Left renal cortex interstitium (tissue), 4 donors: Measurements from ENCODE around the gene KATNAL2. TPM values are rescaled to one million over a fixed set of nuclear protein-coding genes. Genes with fewer than 3 reads are reported as not detected.

Source experiments
- DNase-seq, 4 donors: peaks; one replicate each; pipeline ENCODE4 v3.0.0-alpha.2; 2013; ENCODE audit warnings: low read depth in 4 of 4, low spot score in 2 of 4, missing footprints in 1 of 4
- polyA plus RNA-seq, 4 donors: library from polyadenylated mRNA; unstranded; fragments of 120-200 nt; gene quantifications; one replicate each; pipeline ENCODE4 v1.2.1, GENCODE V29; 2013; ENCODE audit not compliant: insufficient read length in 4 of 4

KATNAL2 gene
- polyA plus RNA-seq, 4 donors = 9.8 to 13.5 (median 11.2) TPM

DNA sequence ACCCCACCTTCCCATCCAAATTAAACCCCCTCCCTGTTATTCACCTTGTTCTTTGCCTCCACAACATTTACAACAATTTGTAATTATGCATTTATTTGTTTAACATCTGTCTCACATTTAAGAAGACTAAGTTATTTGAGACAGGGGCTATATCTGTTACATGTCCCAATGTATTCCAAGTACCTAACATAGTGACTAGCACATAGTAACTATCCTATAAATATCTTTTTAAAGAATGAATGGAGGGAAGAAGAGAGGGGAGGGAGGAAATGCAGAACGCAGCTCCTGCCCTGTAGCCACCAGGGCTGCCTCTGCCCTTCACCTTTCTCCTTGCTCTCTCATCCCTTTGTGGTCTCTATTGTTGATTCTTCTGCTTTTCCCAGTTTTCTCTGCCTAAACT, 192.3 kb downstream of the KATNAL2 start:
- no peak for DNase-seq

DNA sequence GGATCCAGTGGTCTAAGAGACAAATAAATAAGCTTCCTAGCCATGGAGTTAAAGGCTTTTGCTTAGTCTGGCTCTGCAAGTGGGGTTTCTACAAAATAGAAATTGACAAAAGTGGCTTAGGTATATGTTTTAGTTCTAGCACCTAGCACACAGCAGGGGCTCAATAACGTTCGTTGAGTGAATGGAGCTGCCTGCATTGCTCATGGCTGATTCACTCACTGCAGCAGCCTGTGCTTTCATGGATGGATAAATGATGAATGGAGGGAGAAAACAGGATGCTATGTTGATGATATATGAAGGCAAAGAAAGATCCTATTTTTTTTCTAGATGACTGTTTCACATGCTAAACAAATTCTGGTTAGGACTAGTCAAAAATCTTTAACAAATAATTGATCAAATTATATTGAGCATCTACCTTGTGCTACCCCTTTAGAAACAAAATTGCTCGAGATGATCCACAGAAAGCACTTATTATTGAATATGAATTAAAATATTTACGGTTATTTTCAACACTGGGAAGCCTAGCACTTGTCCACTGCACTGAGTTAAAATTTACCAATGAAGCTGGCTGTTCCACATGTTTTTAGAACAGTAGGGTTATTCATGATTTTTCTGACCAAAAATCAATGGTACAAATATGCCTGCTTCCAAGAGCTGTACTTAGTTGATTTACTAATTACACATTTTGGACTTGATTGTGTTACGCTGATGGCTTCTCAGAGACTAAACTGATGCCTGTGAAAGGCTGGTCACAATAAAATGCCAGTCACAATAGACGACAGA, 193.3 kb downstream of the KATNAL2 start:
- DNase-seq = no peak

DNA sequence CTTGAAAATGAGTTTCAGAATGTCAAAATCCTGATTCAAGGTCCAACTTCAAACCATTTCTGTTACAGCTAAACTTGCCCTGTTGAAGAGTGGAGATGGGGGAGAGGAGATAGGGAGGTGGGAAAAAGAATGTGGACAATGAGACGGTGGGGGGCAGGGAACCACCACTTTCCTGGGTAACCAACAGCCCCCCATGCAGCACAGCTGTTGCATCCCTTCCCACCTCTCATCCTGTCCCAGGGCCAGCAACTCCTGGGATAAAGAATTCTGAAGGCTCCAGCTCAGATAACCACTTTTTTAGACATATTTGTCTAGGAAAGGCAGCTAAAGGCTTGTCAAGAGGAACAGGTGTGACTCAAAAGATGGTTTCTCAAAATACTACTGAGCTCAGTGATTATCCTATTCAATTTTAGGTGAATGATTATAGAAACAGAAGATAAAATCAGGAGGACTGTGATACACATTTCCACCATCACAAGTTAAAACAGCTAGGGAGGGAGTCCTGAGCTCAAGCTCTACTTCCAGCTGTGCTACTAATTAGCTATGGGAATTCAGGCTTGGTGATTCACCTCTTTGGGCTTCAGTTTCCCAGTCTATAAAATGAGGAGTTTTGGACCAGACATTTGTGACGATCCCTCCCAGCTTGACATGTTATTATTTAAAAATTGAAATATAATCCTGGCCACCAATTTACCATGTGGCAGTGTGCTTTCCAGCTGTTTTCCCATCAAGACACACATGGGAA, 196.6 kb downstream of the KATNAL2 start:
- DNase-seq = no peak

DNA sequence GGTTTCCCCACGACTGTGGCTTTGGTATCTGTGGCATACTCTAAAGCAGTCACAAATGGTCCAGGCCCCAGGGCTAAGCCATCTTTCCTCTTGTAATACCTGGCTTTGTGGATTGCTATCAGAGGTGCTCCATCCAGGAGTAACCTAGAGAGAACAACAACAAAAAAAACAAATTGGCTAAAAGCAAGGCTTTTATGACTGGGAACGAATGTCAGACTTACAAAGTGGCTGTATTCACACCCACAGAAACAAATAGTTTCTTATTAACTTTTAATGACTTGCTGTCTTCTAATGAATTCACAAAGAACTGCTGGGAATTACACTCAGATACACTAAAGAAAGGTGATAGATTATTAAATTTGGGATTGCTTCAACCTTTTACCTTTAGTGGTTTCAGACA, 197.8 kb downstream of the KATNAL2 start:
- no peak for DNase-seq

DNA sequence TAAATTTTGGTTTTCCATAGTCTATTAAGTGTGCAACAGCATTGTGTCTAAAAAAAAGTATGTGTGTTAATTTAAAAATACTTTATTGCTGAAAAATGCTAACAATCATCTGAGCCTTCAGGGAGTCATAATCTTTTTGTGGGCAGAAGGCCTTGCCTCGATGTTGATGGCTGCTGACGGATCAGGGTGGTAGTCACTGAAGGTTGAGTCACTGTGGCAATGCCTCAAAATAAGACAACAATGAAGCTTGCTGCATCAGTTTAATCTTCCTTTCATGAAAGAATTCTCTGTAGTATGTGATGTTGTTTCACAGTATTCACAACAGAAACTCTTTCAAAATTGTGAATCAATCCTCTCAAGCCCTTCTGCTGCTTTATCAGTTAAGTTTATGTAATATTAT, 201.6 kb downstream of the KATNAL2 start:
- DNase-seq = no peak

DNA sequence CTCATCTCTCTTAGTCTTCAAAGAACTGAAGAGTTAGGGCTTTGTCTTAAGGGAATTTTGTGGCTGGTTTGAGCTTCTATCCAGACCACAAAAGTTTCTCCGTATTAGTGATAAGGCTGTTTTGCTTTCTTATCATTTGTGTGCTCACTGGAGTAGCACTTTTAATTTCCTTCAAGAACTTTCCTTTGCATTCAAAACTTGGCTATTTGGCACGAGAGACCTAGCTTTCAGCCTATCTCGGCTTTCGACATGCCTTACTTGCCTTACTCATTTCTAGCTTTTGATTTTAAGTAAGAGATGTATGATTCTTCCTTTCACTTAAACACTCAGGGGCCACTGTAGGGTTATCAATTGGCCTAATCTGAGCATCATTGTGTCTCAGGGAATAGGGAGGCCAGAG, 203.0 kb downstream of the KATNAL2 start:
- no peak for DNase-seq

DNA sequence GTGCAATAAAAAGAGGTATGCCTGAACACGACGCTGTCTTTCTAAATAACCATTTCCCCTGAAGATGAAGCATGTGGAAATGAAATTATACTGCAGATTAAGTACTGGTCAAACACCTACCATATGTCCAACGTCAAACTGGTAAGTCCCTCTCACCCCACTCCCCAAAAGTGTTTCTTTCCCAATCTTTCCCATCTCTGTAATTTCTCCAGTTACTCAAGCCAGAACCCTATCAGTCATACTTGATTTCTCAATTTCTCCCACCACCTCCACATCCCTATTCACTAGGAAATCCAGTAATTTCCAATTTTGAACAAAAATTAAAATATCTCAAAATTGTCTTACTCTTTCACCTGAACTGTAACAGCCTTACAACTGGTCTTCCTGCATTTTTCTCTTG, 203.7 kb downstream of the KATNAL2 start:
- no peak for DNase-seq

DNA sequence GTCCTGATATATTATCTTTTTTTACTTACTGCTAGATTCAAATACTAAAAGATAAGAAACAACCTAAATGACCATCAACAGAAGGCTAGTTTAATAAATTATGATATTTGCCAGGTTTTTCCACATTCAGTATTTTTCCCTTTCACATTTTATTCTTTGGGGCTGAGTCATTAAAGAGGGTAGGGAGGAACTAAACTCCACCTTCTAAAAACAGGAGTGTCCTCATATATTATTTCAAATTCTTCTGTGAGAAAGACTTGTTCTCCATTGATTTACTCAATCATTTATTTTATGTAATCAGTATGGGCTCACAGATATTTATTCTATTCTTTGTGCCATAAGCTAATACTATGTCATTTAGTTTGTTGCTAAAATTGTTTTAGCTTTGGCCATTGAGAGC, 223.9 kb downstream of the KATNAL2 start:
- DNase-seq = no peak

DNA sequence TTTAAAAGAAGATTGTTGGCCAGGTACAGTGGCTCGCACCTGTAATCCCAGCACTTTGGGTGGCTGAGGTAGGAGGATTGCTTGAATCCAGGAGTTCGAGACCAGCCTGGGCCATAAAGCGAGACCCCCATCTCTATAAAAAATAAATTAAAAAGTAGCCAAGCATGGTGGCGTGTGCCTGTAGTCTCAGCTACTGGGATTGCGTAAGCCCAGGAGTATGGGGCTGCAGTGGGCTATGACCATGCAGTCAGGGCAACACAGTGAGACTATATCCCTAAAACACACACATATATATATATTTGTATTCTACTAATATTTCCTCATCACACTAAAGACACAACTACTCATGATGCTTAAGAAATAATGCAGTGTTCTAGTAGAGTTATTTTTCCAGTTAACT, 225.8 kb downstream of the KATNAL2 start:
- no peak for DNase-seq

DNA sequence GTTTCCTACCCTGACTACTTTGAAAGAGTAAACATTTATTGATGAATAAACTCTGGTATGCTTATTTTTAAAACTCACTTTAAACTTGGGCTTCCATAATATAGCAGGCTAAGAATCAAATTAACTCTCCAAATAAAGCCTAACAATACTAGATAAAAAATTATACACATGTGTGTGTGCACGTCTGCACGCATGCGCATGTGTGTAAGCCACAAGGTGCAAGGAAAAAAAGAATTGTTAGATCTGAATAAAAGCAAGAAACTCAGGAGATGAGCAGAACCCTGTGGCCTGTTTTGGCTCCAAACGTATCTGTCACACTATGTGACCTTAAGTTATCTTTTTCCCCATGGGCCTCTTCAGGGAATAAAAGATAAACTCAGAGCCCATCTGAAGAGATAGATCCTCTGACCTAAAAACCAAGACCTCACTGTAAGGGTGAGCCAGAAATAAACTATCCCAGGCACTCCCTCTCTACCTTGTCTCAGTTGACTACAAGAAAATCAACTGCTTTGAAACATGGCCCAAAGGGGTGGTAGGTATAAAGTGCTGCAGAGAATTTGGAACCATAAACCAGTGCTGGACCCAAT, 226.6 kb downstream of the KATNAL2 start:
- no peak for DNase-seq

DNA sequence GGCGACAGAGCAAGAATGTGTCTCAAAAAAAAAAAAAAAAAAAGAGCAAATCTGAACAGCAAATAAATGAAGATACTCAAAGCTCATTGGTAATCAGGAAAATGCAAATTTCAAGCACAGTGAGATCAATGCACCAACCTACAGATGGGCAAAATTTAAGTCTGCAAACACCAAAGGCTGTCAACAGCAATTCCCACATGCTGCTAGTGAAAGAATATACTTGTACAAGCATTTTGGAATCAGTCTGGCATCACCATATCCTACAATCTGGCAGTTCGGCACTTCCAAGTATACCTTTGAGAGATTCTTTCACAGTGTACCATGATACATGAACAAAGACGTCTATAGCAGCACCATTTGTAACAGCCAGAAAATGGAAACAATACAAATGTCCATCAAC, 228.8 kb downstream of the KATNAL2 start:
- no peak for DNase-seq

DNA sequence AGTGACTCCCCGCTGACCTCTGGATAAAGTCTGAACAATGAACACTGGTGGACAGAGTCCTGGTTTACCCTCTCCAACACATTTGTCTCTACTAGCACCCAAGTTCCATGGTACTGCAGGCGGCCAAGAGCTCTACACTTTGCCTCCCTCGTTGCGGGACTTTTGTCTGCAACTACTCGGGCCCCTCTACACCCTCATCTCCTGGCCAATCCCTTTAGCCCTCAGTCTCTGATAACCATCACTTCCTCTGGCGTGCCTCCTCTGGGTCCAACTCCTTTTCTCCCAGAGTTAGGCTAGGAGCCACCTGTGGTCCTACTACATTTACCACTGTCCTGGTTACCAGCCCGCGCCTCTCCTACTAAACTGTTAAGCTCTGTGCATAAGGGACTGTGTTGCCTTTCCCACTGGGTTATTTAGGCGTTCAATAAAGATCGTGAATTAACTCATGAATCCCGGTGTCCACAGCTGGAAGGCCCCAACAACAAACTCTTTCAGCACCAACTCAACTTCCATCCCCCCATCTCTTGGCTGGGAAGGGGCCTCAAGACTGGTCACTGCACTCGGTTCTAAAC, 232.1 kb downstream of the KATNAL2 start:
- DNase-seq = peak in 1 of 4 donors; percentile 32

DNA sequence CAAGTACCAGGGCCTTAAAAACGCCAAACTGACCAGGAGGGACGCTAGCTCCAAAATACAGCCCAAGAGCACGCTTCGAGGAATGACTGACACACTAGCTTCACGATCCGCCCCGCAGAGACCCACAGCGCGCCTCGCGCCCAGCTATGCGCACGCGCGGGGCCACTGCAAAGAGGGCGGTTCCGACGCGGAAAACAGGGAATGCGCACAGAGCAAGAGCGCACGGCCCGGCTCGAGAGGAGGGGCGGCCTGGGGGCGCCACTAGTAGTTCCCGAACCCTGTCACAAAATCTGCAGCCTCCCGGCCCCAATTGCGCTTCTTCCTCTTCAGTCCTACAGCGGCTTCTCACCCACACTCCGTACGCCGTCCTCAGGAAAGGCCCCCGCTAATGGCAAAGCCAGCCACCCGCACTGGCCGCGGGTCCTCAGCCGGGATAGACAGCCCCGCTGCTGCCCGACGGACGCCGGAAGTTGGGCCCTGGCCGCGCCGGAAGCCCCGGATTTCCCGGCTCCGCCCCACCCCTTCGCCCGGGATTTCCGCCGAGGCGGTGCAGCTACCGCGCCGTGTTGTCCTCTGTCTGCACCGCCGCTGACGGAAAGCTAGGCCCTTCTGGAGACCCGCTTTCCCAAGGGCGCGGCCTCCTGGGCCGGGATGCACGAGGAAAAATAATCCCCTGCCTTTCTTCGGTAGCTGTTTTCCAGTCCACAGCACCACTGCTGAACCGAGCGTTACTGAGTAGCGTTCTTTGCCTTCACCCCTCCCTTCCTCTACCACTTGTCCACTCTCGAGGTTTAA, 232.8 kb downstream of the KATNAL2 start, which contains the start of gene HDHD2:
HDHD2 (minus strand) TSS at position 472 of the 795 bp plus-strand sequence. CDS start 14,061 bp downstream, outside the sequence.
- DNase-seq = peak; percentile 59 to 79 (median 70)

DNA sequence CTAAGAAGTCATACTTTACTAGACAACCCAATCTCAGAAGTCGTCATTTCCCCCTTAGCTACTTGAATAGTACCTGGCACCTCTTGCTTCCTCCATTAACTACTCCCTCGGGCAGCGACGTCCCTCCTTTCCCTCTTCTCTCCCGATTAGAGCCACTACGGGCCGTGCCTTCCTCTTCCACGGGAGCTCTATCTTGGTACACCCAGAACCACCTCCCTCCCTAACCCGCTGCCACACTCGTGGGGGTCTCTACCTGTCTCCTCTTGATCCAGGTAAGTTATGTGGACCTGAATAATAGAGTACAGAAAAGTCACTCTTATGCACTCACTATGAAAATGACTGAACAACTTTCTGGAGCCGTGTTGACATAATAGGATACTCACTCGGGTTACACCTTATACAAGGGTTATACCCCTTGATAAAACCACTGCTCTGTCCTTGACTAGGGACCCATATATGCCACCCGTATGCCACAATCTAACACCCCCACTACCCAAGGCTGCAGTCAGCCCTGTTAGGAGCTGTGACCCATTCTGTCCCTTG, 233.5 kb downstream of the KATNAL2 start:
- DNase-seq = no peak

DNA sequence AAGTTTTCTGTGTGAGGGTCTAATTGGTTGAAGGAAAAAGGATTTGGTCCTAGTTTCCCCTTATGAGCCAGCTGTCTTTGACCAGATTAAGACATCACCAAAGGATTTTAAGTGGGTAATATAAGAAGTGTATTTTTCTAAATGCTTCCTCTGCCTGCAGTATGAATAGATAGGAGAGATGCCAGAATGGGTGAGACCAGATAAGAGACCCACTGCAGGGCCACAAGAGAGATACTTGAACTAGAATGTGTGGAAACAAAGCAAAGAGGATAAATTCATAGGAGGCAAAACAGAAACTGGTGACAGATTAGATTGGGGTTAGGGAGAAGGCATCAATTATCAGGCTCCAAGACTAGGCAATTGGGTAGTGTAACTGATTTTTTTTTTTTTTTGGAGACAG, 234.0 kb downstream of the KATNAL2 start:
- DNase-seq = no peak

Other genes starting within 250 kb of the KATNAL2 start
- gene ST8SIA5, start 160.5 kb upstream of the KATNAL2 start, polyA plus RNA-seq = 1 to 10 TPM in 2 of 4 donors, under 1 TPM in 2; 0.31 to 1.3 (median 0.95) TPM
- gene PIAS2, start 95 bp upstream of the KATNAL2 start, polyA plus RNA-seq = 10 to 100 TPM; 22.5 to 30.9 (median 24.0) TPM
- under 1 TPM in 2 of 4 donors, not detected in 2; 0.03 to 0.13 TPM for gene ELOA2, start 118.0 kb downstream of the KATNAL2 start, polyA plus RNA-seq
- 10 to 100 TPM; 47.0 to 60.0 (median 49.8) TPM for gene HDHD2, start 232.9 kb downstream of the KATNAL2 start, polyA plus RNA-seq